Mammary epithelial cell (primary cell): ENCODE data around the gene DGCR8.

ENCODE experiments used
- EZH2 ChIP-seq: IDR thresholded peaks from 2 replicates; pipeline ENCODE4 v1.6.1; 2012; ENCODE audit warnings: low read length, inconsistent platforms, borderline replicate concordance
- TF ChIP-seq, protein P1 (sequence below), 2 donors: IDR thresholded peaks in 1 of 2; conservative IDR thresholded peaks in 1 of 2; 2 replicates each; pipeline ENCODE4 v1.5.1; 2011 to 2012; ENCODE audit warnings: inconsistent platforms in 2 of 2, low read length in 2 of 2, mild to moderate bottlenecking in 2 of 2, control low read depth in 1 of 2, low read depth in 1 of 2; ENCODE audit not compliant: insufficient read depth in 1 of 2; ENCODE audit errors: extremely low read depth in 1 of 2

DNA sequence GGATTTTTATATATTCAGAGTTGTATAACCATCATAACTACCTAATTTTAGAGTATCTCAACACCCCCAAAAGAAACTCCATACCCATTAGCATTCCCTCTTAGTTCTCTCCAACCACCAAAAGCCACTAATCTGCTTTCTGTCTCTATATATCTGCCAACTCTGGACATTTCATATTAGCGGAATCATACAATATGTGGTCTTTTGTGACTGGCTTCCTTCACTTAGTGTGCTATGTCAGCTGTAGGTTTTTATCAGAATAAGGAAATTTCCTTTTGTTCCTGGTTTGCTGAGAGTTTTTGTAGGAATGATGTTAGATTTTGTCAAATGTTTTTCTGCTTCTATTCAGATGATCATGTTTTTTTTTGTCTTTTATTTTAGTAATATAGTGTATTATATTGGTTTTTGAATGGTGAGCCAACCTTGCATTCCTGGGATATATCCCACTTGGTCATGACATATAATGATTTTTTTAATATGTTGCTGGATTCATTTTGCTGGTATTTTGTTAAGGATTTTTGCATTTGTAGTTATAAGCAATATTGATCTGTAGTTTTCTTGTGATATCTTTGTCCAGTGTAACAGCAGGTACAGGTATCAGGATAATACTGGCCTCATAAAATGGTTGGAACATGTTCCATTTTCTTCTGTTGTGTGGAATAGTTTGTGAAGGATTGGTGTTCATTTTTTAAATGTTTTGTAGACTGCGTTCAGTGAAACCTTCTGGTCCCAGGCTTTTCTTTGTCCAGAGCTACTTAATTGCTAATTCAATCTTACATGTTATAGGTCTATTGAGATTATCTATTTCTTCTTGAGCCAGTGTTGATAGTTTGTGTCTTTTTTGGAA lies 16.8 kb downstream of the DGCR8 start:
- TF ChIP-seq, protein P1, sequence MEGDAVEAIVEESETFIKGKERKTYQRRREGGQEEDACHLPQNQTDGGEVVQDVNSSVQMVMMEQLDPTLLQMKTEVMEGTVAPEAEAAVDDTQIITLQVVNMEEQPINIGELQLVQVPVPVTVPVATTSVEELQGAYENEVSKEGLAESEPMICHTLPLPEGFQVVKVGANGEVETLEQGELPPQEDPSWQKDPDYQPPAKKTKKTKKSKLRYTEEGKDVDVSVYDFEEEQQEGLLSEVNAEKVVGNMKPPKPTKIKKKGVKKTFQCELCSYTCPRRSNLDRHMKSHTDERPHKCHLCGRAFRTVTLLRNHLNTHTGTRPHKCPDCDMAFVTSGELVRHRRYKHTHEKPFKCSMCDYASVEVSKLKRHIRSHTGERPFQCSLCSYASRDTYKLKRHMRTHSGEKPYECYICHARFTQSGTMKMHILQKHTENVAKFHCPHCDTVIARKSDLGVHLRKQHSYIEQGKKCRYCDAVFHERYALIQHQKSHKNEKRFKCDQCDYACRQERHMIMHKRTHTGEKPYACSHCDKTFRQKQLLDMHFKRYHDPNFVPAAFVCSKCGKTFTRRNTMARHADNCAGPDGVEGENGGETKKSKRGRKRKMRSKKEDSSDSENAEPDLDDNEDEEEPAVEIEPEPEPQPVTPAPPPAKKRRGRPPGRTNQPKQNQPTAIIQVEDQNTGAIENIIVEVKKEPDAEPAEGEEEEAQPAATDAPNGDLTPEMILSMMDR (conservative IDR thresholded peaks at IDR 0.05 in 1 of 2, IDR thresholded peaks at IDR 0.05 in 1 of 2; ENCODE audit: extremely low read depth in 1 of 2, insufficient read depth in 1 of 2, low read depth in 1 of 2, low read length in 2 of 2), result no peak
- no peak for TF ChIP-seq EZH2
